CD4-positive, alpha-beta T cell (primary cell): ENCODE results near the gene DDX52. TPM values are rescaled to one million over a fixed set of nuclear protein-coding genes. Genes with fewer than 3 reads are reported as not detected.

Experiments
- ATAC-seq: fragments of 200-7000 bp; cut with Tn5 transposase; one replicate; pipeline ENCODE4 v1.10.0; 2022; ENCODE audit warnings: mild to moderate bottlenecking; ENCODE audit not compliant: poor library complexity
- CTCF ChIA-PET: fragments of 350-600 bp; sonication (Branson Sonifier 250); formaldehyde crosslinking; loops from one replicate; lab custom pipeline; 2021; ENCODE audit warnings: antibody characterized with exemption, inconsistent platforms; lab: Charles Lee
- POLR2A ChIA-PET: fragments of 350-600 bp; sonication (Branson Sonifier 250); formaldehyde crosslinking; loops from one replicate; lab custom pipeline; 2021; ENCODE audit warnings: antibody characterized with exemption, inconsistent platforms; lab: Charles Lee
- DNase-seq, 14 experiments: peaks; one replicate each; pipeline ENCODE4 v3.0.0-alpha.2; 2013 to 2020; ENCODE audit warnings: mixed read lengths in 2 of 14
- H3K27ac ChIP-seq, 2 donors: one replicate each; pipeline versions ENCODE4 v1.5.1 to v1.7.0; 2013; ENCODE audit warnings: low read length in 2 of 2, low read depth in 1 of 2, mild to moderate bottlenecking in 1 of 2
- H3K27me3 ChIP-seq, 2 experiments: 1 replicate in 1 of 2; 2 replicates in 1 of 2; pipeline versions ENCODE4 v1.6.1 to v1.7.0; 2013; ENCODE audit warnings: low read length in 2 of 2, control low read depth in 1 of 2, mild to moderate bottlenecking in 1 of 2, moderate library complexity in 1 of 2; ENCODE audit not compliant: insufficient read depth in 2 of 2, control insufficient read depth in 1 of 2
- H3K36me3 ChIP-seq: one replicate; pipeline ENCODE4 v1.6.1; 2013; ENCODE audit warnings: low read length, control low read depth; ENCODE audit not compliant: insufficient read depth
- H3K4me1 ChIP-seq: one replicate; pipeline ENCODE4 v1.6.1; 2013; ENCODE audit warnings: low read length, control low read depth; ENCODE audit not compliant: insufficient read depth
- H3K4me3 ChIP-seq: one replicate; pipeline ENCODE4 v1.5.1; 2013; ENCODE audit warnings: mild to moderate bottlenecking, low read length, moderate library complexity
- H3K9me3 ChIP-seq, 2 experiments: 1 replicate in 1 of 2; 2 replicates in 1 of 2; pipeline versions ENCODE4 v1.6.1 to v1.7.0; 2013; ENCODE audit warnings: low read length in 2 of 2, mild to moderate bottlenecking in 2 of 2, control low read depth in 1 of 2, moderate library complexity in 1 of 2; ENCODE audit not compliant: control insufficient read depth in 1 of 2, insufficient read depth in 1 of 2
- H3K27ac Mint-ChIP-seq: one replicate; pipeline ENCODE4 v1.8.0; 2020; ENCODE audit warnings: mixed read lengths
- H3K27me3 Mint-ChIP-seq: one replicate; pipeline ENCODE4 v1.8.0; 2021; ENCODE audit warnings: mixed read lengths
- H3K36me3 Mint-ChIP-seq: one replicate; pipeline ENCODE4 v1.8.0; 2021; ENCODE audit warnings: low read depth, mixed read lengths
- H3K4me1 Mint-ChIP-seq: one replicate; pipeline ENCODE4 v1.8.0; 2021; ENCODE audit warnings: low read depth, mixed read lengths
- H3K4me3 Mint-ChIP-seq: one replicate; pipeline ENCODE4 v1.8.0; 2020; ENCODE audit warnings: mild to moderate bottlenecking, mixed read lengths
- H3K9me3 Mint-ChIP-seq: one replicate; pipeline ENCODE4 v1.8.0; 2020; ENCODE audit warnings: mixed read lengths
- intact Hi-C, 2 experiments: fragments of 100-400 bp; cut with DNase I in 1 of 2; cut with micrococcal nuclease in 1 of 2; formaldehyde crosslinking; loops; one replicate each; pipeline versions ENCODE4 v1.15.1 to v1.9.0; 2023 to 2025; cut with DNase I, micrococcal nuclease
- total RNA-seq, 174 experiments: library from RNA in 2 of 174; stranded (reverse) in 2 of 174; gene quantifications; one replicate each; pipeline ENCODE4 v1.2.3 and lab custom pipeline; 2021 to 2026
- TF ChIP-seq, protein P1 (sequence below): fragments of 200-600 bp; IDR thresholded peaks from one replicate; pipeline ENCODE4 v1.8.0; 2022; ENCODE audit warnings: antibody characterized with exemption, mild to moderate bottlenecking

Gene DDX52
- total RNA-seq, 2 experiments from 2014 or later = 27.4 to 30.1 TPM

DNA sequence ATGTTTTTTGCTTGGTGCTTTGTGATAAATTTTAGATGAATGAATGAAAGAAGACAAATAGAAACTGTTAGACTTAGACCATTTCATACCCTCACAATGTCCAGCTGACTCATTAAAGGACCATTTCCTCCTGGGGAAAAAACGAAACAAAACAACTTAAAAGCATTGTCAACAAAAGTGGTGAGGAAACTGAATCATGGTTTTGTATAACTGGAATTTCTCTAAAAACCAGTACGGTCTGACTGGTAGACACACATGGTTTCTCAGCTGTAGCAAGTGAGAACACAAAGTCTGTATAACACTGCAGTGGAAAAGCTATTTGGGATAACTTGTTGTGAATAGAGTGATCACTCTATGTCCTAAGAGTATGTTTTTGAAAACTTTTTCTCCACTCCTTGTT is 5.3 kb upstream of the DDX52 start:
- Histone ChIP-seq H3K27me3 (peaks cover 22 to 42% of the 10 kb centered on the region in 2 experiments), H3K4me1 (peaks cover 3% of the 10 kb centered on the region), H3K4me3 (no peak overlapping the region), H3K9me3 (no peaks in the 10 kb centered on the region), H3K27ac (no peak overlapping the region), H3K36me3 (no peaks in the 10 kb centered on the region)
- DNase-seq (no peak), ATAC-seq (no peak)
- ChIA-PET POLR2A (no interaction called here), CTCF (interaction anchor here (0.6 to 1.3 kb wide), 2 partner anchors 79 to 275 kb away, joined by 3 read pairs; no protein-coding TSS in a partner anchor)
- peaks cover 75% of the 10 kb centered on the region for H3K27me3 Mint-ChIP-seq
- TF ChIP-seq, protein P1, sequence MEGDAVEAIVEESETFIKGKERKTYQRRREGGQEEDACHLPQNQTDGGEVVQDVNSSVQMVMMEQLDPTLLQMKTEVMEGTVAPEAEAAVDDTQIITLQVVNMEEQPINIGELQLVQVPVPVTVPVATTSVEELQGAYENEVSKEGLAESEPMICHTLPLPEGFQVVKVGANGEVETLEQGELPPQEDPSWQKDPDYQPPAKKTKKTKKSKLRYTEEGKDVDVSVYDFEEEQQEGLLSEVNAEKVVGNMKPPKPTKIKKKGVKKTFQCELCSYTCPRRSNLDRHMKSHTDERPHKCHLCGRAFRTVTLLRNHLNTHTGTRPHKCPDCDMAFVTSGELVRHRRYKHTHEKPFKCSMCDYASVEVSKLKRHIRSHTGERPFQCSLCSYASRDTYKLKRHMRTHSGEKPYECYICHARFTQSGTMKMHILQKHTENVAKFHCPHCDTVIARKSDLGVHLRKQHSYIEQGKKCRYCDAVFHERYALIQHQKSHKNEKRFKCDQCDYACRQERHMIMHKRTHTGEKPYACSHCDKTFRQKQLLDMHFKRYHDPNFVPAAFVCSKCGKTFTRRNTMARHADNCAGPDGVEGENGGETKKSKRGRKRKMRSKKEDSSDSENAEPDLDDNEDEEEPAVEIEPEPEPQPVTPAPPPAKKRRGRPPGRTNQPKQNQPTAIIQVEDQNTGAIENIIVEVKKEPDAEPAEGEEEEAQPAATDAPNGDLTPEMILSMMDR = no peak
- no peak overlapping the region for H3K27ac Mint-ChIP-seq
- intact Hi-C loops = no loop called here
- no peaks in the 10 kb centered on the region for H3K9me3 Mint-ChIP-seq
- no peak overlapping the region for H3K4me3 Mint-ChIP-seq
- H3K4me1 Mint-ChIP-seq = peaks cover 5% of the 10 kb centered on the region
- H3K36me3 Mint-ChIP-seq = no peaks in the 10 kb centered on the region

DNA sequence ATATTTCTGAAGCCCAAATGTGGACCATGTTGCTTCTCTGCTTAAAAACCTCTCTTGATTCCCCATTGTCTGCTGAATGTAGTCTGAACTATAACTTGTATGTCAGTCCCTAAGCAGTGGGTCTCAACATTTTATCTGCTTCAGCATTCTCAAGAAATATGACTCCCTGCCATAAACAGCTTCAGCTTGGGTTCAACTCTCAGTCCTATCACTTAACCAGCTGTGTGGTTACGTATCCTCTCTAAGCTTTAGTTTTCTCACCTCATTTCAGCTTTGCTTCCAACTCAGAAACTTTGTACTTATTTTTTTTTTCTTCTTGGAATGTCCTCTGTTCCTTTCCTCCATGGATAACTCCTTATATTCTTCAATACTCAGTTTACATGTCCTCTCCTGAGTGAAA is 4.6 kb upstream of the DDX52 start:
- Histone ChIP-seq H3K36me3 (no peaks in the 10 kb centered on the region), H3K4me1 (peaks cover 5% of the 10 kb centered on the region), H3K27ac (no peak overlapping the region), H3K4me3 (no peak overlapping the region), H3K9me3 (no peaks in the 10 kb centered on the region), H3K27me3 (peaks cover 22 to 42% of the 10 kb centered on the region in 2 experiments)
- DNase-seq = no peak
- Mint-ChIP-seq H3K27me3 (peaks cover 75% of the 10 kb centered on the region), H3K4me1 (peaks cover 12% of the 10 kb centered on the region), H3K27ac (no peak overlapping the region), H3K36me3 (peaks cover 7% of the 10 kb centered on the region), H3K9me3 (no peaks in the 10 kb centered on the region), H3K4me3 (no peak overlapping the region)
- CTCF ChIA-PET = interaction anchor here (0.6 to 1.3 kb wide), 2 partner anchors 78 to 275 kb away, joined by 3 read pairs; no protein-coding TSS in a partner anchor
- no peak for ATAC-seq
- POLR2A ChIA-PET = no interaction called here
- intact Hi-C loops = no loop called here
- TF ChIP-seq, protein P1 = no peak

DNA sequence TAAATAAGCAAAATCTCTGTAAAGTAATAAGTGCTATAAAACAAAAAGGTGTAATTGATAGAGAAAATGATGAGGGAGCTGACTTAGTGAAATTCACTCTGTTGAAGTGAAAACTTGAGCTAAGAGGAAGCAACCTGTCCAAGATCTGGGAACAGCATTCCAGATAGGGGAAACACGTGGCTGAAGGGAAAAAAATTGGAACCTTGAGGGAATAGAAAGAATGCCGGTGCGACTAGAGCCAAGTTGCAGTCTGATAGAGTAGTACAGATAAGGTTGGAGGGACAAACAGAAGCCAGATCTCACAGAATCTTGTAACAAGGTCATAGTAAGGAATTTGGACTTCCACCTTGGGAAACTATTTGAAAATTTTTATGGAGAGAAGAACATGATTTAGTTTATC is 623 bp upstream of the DDX52 start:
- Mint-ChIP-seq H3K9me3 (no peaks in the 10 kb centered on the region), H3K27me3 (peaks cover 48% of the 10 kb centered on the region), H3K36me3 (peaks cover 40% of the 10 kb centered on the region), H3K4me1 (peaks cover 37% of the 10 kb centered on the region), H3K27ac (peak overlapping the region; percentile 92), H3K4me3 (peak overlapping the region; percentile 97)
- ATAC-seq = no peak
- Histone ChIP-seq H3K4me1 (peaks cover 14% of the 10 kb centered on the region), H3K36me3 (peaks cover 12% of the 10 kb centered on the region), H3K9me3 (no peaks in the 10 kb centered on the region), H3K27ac (no peak overlapping the region), H3K27me3 (peaks cover 16 to 21% of the 10 kb centered on the region in 2 experiments), H3K4me3 (peak overlapping the region; percentile 74)
- intact Hi-C loops = loop anchor here in 1 of 2 experiments (2.0 to 5.0 kb wide), 3 partner anchors 33 to 287 kb away; no protein-coding TSS in a partner anchor
- ChIA-PET POLR2A (interaction anchor here (2.4 kb wide), 1 partner anchor 34 kb away, joined by 10 read pairs; the partner anchor contains the start of gene SYNRG), CTCF (no interaction called here)
- no peak for DNase-seq
- TF ChIP-seq, protein P1 = no peak
